ENCODE measurements around the gene RHOB. TPM values are rescaled to one million over a fixed set of nuclear protein-coding genes. Genes with fewer than 3 reads are reported as not detected.

RHOB gene
- total RNA-seq, 1 donor from 2014 or later, result 16.1 TPM

DNA sequence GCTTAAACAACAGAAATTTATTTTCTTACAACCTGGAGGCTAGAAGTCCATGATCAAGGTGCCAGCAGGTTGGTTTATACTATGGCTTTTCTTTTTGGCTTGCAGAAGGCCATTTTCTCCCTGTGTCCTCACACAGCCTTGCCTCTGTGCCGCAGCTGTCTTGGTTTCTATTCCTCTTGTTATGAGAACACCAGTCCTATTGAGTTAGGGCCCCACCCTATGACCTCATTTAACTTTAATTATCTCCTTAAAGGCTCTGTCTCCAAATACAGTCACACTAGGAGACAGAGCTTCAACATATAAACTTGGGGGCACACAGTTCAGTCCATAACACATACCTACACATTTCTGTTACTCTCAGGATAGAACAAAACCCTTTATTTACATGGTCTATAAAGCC, 17.3 kb upstream of the RHOB start:
- Histone ChIP-seq H3K79me2 (ENCODE audit: low read depth) (no peaks in the 10 kb centered on the region), H3F3A (ENCODE audit: low read depth) (no peaks in the 10 kb centered on the region), H3K27me3 (no peaks in the 10 kb centered on the region), H3K36me3 (no peaks in the 10 kb centered on the region), H4K20me1 (ENCODE audit: low read depth) (no peaks in the 10 kb centered on the region), H2AFZ (replicated peaks) (no peak overlapping the region), H3K4me2 (no peak overlapping the region), H3K4me3 (no peak overlapping the region), H3K4me1 (no peaks in the 10 kb centered on the region), H3K27ac (no peak overlapping the region), H3K9ac (no peak overlapping the region), H3K9me3 (ENCODE audit: low read depth) (no peaks in the 10 kb centered on the region)
- Mint-ChIP-seq H3K9me3 (no peaks in the 10 kb centered on the region), H3K27me3 (ENCODE audit: insufficient read depth, low read depth) (no peaks in the 10 kb centered on the region), H3K4me1 (peaks cover 17% of the 10 kb centered on the region), H3K27ac (no peak overlapping the region), H3K4me3 (no peak overlapping the region), H3K36me3 (no peaks in the 10 kb centered on the region)
- TF ChIP-seq EZH2 (IDR thresholded peaks at IDR 0.05) (no peak), EZH2phosphoT487 (IDR thresholded peaks at IDR 0.05) (no peak)
- TF ChIP-seq, protein P1, sequence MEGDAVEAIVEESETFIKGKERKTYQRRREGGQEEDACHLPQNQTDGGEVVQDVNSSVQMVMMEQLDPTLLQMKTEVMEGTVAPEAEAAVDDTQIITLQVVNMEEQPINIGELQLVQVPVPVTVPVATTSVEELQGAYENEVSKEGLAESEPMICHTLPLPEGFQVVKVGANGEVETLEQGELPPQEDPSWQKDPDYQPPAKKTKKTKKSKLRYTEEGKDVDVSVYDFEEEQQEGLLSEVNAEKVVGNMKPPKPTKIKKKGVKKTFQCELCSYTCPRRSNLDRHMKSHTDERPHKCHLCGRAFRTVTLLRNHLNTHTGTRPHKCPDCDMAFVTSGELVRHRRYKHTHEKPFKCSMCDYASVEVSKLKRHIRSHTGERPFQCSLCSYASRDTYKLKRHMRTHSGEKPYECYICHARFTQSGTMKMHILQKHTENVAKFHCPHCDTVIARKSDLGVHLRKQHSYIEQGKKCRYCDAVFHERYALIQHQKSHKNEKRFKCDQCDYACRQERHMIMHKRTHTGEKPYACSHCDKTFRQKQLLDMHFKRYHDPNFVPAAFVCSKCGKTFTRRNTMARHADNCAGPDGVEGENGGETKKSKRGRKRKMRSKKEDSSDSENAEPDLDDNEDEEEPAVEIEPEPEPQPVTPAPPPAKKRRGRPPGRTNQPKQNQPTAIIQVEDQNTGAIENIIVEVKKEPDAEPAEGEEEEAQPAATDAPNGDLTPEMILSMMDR (IDR thresholded peaks at IDR 0.05), result no peak
- DNase-seq (ENCODE audit: low spot score), result no peak

DNA sequence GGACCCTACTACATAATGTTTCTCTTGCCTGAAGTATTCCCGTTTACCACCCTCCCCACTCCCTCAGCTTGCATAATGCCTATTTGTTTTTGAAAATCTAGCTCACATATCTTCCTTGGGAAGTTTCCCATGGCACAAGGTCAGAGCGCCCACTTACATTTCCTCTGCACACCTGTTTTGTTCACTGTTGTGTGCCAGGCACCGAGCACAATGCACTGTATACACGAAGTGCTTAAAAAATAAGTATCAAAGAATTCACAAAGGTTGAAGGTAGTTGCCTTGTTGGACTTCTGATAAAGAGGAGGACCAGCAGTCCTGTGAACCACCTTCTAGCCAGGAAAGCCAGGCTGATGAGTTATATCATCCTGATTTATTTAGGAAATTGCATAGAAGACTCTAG, 16.8 kb upstream of the RHOB start:
- no peak overlapping the region for H3K9ac ChIP-seq
- H3K79me2 ChIP-seq (ENCODE audit: low read depth), result no peaks in the 10 kb centered on the region
- Mint-ChIP-seq H3K27me3 (ENCODE audit: insufficient read depth, low read depth) (no peaks in the 10 kb centered on the region), H3K4me3 (no peak overlapping the region), H3K27ac (no peak overlapping the region), H3K4me1 (peaks cover 18% of the 10 kb centered on the region), H3K36me3 (no peaks in the 10 kb centered on the region), H3K9me3 (no peaks in the 10 kb centered on the region)
- H3K27ac ChIP-seq, result no peak overlapping the region
- H3K36me3 ChIP-seq, result no peaks in the 10 kb centered on the region
- no peak overlapping the region for H3K4me2 ChIP-seq
- no peak overlapping the region for H3K4me3 ChIP-seq
- H2AFZ ChIP-seq (replicated peaks), result no peak overlapping the region
- DNase-seq (ENCODE audit: low spot score), result no peak
- no peaks in the 10 kb centered on the region for H3K27me3 ChIP-seq
- TF ChIP-seq EZH2 (IDR thresholded peaks at IDR 0.05), result no peak
- TF ChIP-seq EZH2phosphoT487 (IDR thresholded peaks at IDR 0.05), result no peak
- TF ChIP-seq, protein P1 (IDR thresholded peaks at IDR 0.05), result no peak
- no peaks in the 10 kb centered on the region for H3F3A ChIP-seq (ENCODE audit: low read depth)
- no peaks in the 10 kb centered on the region for H3K9me3 ChIP-seq (ENCODE audit: low read depth)
- no peaks in the 10 kb centered on the region for H3K4me1 ChIP-seq
- H4K20me1 ChIP-seq (ENCODE audit: low read depth), result no peaks in the 10 kb centered on the region

DNA sequence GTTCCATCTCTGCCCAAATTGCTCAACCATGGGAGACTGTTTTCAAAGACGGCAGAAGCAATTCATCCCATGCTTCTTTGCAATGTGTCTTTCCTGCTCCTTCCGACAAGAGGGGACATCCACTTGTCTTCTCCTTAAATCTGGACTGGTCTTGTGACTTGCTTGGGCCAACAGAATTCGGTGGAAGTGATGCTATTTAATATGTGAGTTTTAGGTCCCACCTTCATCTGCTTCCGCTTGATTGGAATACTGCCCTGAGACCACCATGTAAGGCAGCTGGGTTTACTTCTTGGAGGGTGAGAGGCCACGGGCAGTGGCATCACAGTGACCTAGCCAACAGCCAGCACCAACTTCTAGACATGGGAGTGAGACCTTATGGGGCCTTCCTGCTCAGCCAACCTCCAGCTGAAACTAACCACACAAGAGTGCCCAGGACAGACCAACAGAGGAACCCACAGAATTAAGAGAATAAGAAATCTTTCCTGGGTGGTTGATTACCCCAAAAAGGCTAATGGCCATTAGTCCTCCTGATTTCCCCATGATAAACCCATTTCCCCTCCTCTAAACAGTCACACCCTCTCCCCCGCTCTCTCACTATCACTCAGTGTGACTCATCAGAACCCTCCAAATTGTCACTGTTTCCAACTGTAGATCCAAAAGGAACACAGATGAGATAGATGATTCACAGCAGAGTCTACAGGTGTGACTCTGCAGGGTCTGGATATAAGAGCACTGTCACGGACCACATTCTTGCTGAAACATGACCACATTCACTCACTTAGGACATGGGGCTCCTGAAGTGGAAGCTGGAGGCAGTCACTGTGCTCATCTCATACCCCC, 16.2 kb upstream of the RHOB start:
- Histone ChIP-seq H3K4me3 (no peak overlapping the region), H3K27me3 (no peaks in the 10 kb centered on the region), H3K4me2 (no peak overlapping the region), H3F3A (ENCODE audit: low read depth) (no peaks in the 10 kb centered on the region), H4K20me1 (ENCODE audit: low read depth) (no peaks in the 10 kb centered on the region), H3K79me2 (ENCODE audit: low read depth) (no peaks in the 10 kb centered on the region), H3K4me1 (no peaks in the 10 kb centered on the region), H3K9me3 (ENCODE audit: low read depth) (no peaks in the 10 kb centered on the region), H3K27ac (no peak overlapping the region), H3K36me3 (no peaks in the 10 kb centered on the region), H3K9ac (no peak overlapping the region), H2AFZ (replicated peaks) (no peak overlapping the region)
- H3K4me3 Mint-ChIP-seq, result no peak overlapping the region
- H3K4me1 Mint-ChIP-seq, result peaks cover 12% of the 10 kb centered on the region
- no peaks in the 10 kb centered on the region for H3K9me3 Mint-ChIP-seq
- no peak for DNase-seq (ENCODE audit: low spot score)
- TF ChIP-seq EZH2 (IDR thresholded peaks at IDR 0.05), result no peak
- no peak for TF ChIP-seq EZH2phosphoT487 (IDR thresholded peaks at IDR 0.05)
- TF ChIP-seq, protein P1 (IDR thresholded peaks at IDR 0.05), result no peak
- H3K27ac Mint-ChIP-seq, result no peak overlapping the region
- no peaks in the 10 kb centered on the region for H3K27me3 Mint-ChIP-seq (ENCODE audit: insufficient read depth, low read depth)
- no peaks in the 10 kb centered on the region for H3K36me3 Mint-ChIP-seq
